Measurements from ENCODE around the gene FHAD1. TPM values are rescaled to one million over a fixed set of nuclear protein-coding genes. Genes with fewer than 3 reads are reported as not detected.

The FHAD1 gene
- polyA plus RNA-seq, 1 of the 3 experiments (the other 2 are of a cell fraction), result 0.48 TPM

- TF ChIP-seq REST (IDR thresholded peaks at IDR 0.05; ENCODE audit: low read depth, low read length), result no peak
- TF ChIP-seq TEAD4 (IDR thresholded peaks at IDR 0.05; ENCODE audit: borderline replicate concordance, insufficient read depth), result no peak
Measured at GRCh38 chr1:15425521-15425920, 178.5 kb downstream of the FHAD1 start (continued).

GRCh38 chr1:15425958-15426357, 178.9 kb downstream of the FHAD1 start:
- Histone ChIP-seq H3K9me2 (no peaks in the 10 kb centered on the region), H3K9ac (no peak overlapping the region), H3K9me3 (no peaks in the 10 kb centered on the region), H3F3A (replicated peaks; ENCODE audit: insufficient read depth) (no peaks in the 10 kb centered on the region), H3K4me3 (ENCODE audit: low read depth in 2 of 2, low read length in 1 of 2) (no peak overlapping the region), H3K27me3 (ENCODE audit: insufficient read depth) (no peaks in the 10 kb centered on the region), H3K79me2 (ENCODE audit: insufficient read depth) (peaks cover 30% of the 10 kb centered on the region), H4K20me1 (ENCODE audit: insufficient read depth) (peaks cover 14% of the 10 kb centered on the region; the same call in 1 of the 2 replicates), H3K36me3 (replicated peaks in 1 of 2; ENCODE audit: control insufficient read depth in 1 of 2, insufficient read depth in 2 of 2, low read length in 1 of 2) (peaks cover 4 to 7% of the 10 kb centered on the region in 2 experiments), H3K27ac (ENCODE audit: low read depth in 2 of 2, low read length in 1 of 2) (no peak overlapping the region), H2AFZ (ENCODE audit: low read depth) (no peak overlapping the region), H3K4me1 (ENCODE audit: control insufficient read depth in 1 of 2, insufficient read depth in 2 of 2, low read depth in 1 of 2, low read length in 1 of 2) (no peaks in the 10 kb centered on the region; a peak in 2 of 4 replicates), H3K4me2 (0 out of 2 replicates have a peak overlapping the region, but pooled peaks have one; percentile 37)
- no peak for DNase-seq
- TF ChIP-seq ZBTB33 (IDR thresholded peaks at IDR 0.05; ENCODE audit: borderline replicate concordance, low read depth), result no peak
- no peak for TF ChIP-seq NRF1 (IDR thresholded peaks at IDR 0.05; ENCODE audit: low read depth, low read length)
- no peak for TF ChIP-seq FOXJ3 (CRISPR knock-in tag; IDR thresholded peaks at IDR 0.05)
- WGBS (ENCODE audit: low lambda C conversion rate), result 71% methylated on average over 4 of the region's 6 CpGs
- CTCF ChIA-PET, result interaction anchor here (0.9 to 14.9 kb wide), 3 partner anchors 105 to 154 kb away, joined by 4 to 311 read pairs (median 5); no protein-coding TSS in a partner anchor
- POLR2A ChIA-PET, result no interaction called here

GRCh38 chr1:15426492-15427279, 179.7 kb downstream of the FHAD1 start:
- TF ChIP-seq FOSL2 (IDR thresholded peaks at IDR 0.05; ENCODE audit: borderline replicate concordance, low read depth), result peak; percentile 59; the same call in 1 of the 2 replicates
- no peak for TF ChIP-seq MAX (IDR thresholded peaks at IDR 0.05; ENCODE audit: low read depth)
- TF ChIP-seq NFIC (IDR thresholded peaks at IDR 0.05; ENCODE audit: borderline replicate concordance), result 0 out of 2 replicates have a peak, but pooled peaks have one; percentile 12
- Histone ChIP-seq H3K9me2 (no peaks in the 10 kb centered on the region), H3K9ac (no peak overlapping the region), H4K20me1 (ENCODE audit: insufficient read depth) (peaks cover 14% of the 10 kb centered on the region; the same call in 1 of the 2 replicates), H3K4me3 (ENCODE audit: low read depth in 2 of 2, low read length in 1 of 2) (no peak overlapping the region), H3K27ac (ENCODE audit: low read depth in 2 of 2, low read length in 1 of 2) (no peak overlapping the region; a peak in 1 of 4 replicates), H3K27me3 (ENCODE audit: insufficient read depth) (no peaks in the 10 kb centered on the region), H3F3A (replicated peaks; ENCODE audit: insufficient read depth) (peaks cover 3% of the 10 kb centered on the region), H2AFZ (ENCODE audit: low read depth) (no peak overlapping the region), H3K4me1 (ENCODE audit: control insufficient read depth in 1 of 2, insufficient read depth in 2 of 2, low read depth in 1 of 2, low read length in 1 of 2) (no peaks in the 10 kb centered on the region; a peak in 2 of 4 replicates), H3K9me3 (no peaks in the 10 kb centered on the region), H3K4me2 (0 out of 2 replicates have a peak overlapping the region, but pooled peaks have one; percentile 37), H3K36me3 (replicated peaks in 1 of 2; ENCODE audit: control insufficient read depth in 1 of 2, insufficient read depth in 2 of 2, low read length in 1 of 2) (peaks cover 4 to 7% of the 10 kb centered on the region in 2 experiments), H3K79me2 (ENCODE audit: insufficient read depth) (peaks cover 23% of the 10 kb centered on the region)
- POLR2A ChIA-PET, result no interaction called here
- no peak for DNase-seq
- 82% methylated on average over 26 of the region's 30 CpGs for WGBS (ENCODE audit: low lambda C conversion rate)
- CTCF ChIA-PET, result interaction anchor here (1.3 to 14.9 kb wide), 2 partner anchors 106 to 122 kb away, joined by 5 to 311 read pairs; no protein-coding TSS in a partner anchor

Data from SK-N-SH (cell line).